ENCODE measurements around the gene TDRD1.
"Not testable (repeated sequence)": the region's sequence is repeated elsewhere in the genome, so short reads cannot be mapped to it uniquely, and the experiment has no call there.

Gene TDRD1
- 0 to 0.77 (median 0.26) reads per million in 3 donors for total RNA-seq

GRCh38 chr10:114179148-114179547 lies at the start of gene TDRD1:
Gene TDRD1, plus strand, starts transcription at chr10:114179353. Its CDS starts 8,479 bp downstream, at chr10:114187832.
- no peak within 1 kb of the TSS for H3K4me3 ChIP-seq (ENCODE audit: insufficient read depth, low read depth, low read length, poor library complexity, severe bottlenecking)
- no peaks in the 10 kb centered on the region for H3K9me3 ChIP-seq (ENCODE audit: control insufficient read depth, low read length)

GRCh38 chr10:114131094-114131493 lies 48.1 kb upstream of the TDRD1 start:
- Histone ChIP-seq H3K27me3 (replicated peaks; ENCODE audit: control insufficient read depth, insufficient read depth, low read length, poor library complexity, severe bottlenecking) (no peaks in the 10 kb centered on the region), H3K27ac (ENCODE audit: insufficient read depth, low read length, poor library complexity, severe bottlenecking) (no peak overlapping the region), H3K4me1 (ENCODE audit: control insufficient read depth, insufficient read depth, low read length, poor library complexity, severe bottlenecking) (no peaks in the 10 kb centered on the region), H3K36me3 (ENCODE audit: control insufficient read depth, insufficient read depth, low read length) (peaks cover 82% of the 10 kb centered on the region), H3K9me3 (ENCODE audit: control insufficient read depth, low read length) (no peaks in the 10 kb centered on the region), H3K4me3 (ENCODE audit: insufficient read depth, low read depth, low read length, poor library complexity, severe bottlenecking) (no peak overlapping the region)
- no peak for DNase-seq

More at GRCh38 chr10:114179148-114179547, at the start of gene TDRD1:
- H3K27ac ChIP-seq (ENCODE audit: insufficient read depth, low read length, poor library complexity, severe bottlenecking): no peak within 1 kb of the TSS
- peaks cover 7% of the 10 kb centered on the region for H3K4me1 ChIP-seq (ENCODE audit: control insufficient read depth, insufficient read depth, low read length, poor library complexity, severe bottlenecking)
- no peak for DNase-seq
- no peaks in the 10 kb centered on the region for H3K27me3 ChIP-seq (replicated peaks; ENCODE audit: control insufficient read depth, insufficient read depth, low read length, poor library complexity, severe bottlenecking)
- H3K36me3 ChIP-seq (ENCODE audit: control insufficient read depth, insufficient read depth, low read length): no peaks in the 10 kb centered on the region

- Histone ChIP-seq H3K27me3 (replicated peaks; ENCODE audit: control insufficient read depth, insufficient read depth, low read length, poor library complexity, severe bottlenecking) (no peaks in the 10 kb centered on the region), H3K9me3 (ENCODE audit: control insufficient read depth, low read length) (no peaks in the 10 kb centered on the region), H3K27ac (ENCODE audit: insufficient read depth, low read length, poor library complexity, severe bottlenecking) (no peak overlapping the region), H3K36me3 (ENCODE audit: control insufficient read depth, insufficient read depth, low read length) (peaks cover 58% of the 10 kb centered on the region), H3K4me3 (ENCODE audit: insufficient read depth, low read depth, low read length, poor library complexity, severe bottlenecking) (no peak overlapping the region), H3K4me1 (ENCODE audit: control insufficient read depth, insufficient read depth, low read length, poor library complexity, severe bottlenecking) (no peaks in the 10 kb centered on the region)
- DNase-seq: no peak
Measured at GRCh38 chr10:114135476-114135875, 43.7 kb upstream of the TDRD1 start.

GRCh38 chr10:114138581-114138980 lies 40.6 kb upstream of the TDRD1 start:
- H3K4me3 ChIP-seq (ENCODE audit: insufficient read depth, low read depth, low read length, poor library complexity, severe bottlenecking): no peak overlapping the region
- no peaks in the 10 kb centered on the region for H3K9me3 ChIP-seq (ENCODE audit: control insufficient read depth, low read length)
- no peak for DNase-seq
- H3K4me1 ChIP-seq (ENCODE audit: control insufficient read depth, insufficient read depth, low read length, poor library complexity, severe bottlenecking): no peaks in the 10 kb centered on the region
- no peaks in the 10 kb centered on the region for H3K27me3 ChIP-seq (replicated peaks; ENCODE audit: control insufficient read depth, insufficient read depth, low read length, poor library complexity, severe bottlenecking)
- H3K27ac ChIP-seq (ENCODE audit: insufficient read depth, low read length, poor library complexity, severe bottlenecking): no peak overlapping the region
- peaks cover 54% of the 10 kb centered on the region for H3K36me3 ChIP-seq (ENCODE audit: control insufficient read depth, insufficient read depth, low read length)

- Histone ChIP-seq H3K36me3 (ENCODE audit: control insufficient read depth, insufficient read depth, low read length) (peaks cover 44% of the 10 kb centered on the region), H3K4me3 (ENCODE audit: insufficient read depth, low read depth, low read length, poor library complexity, severe bottlenecking) (no peak overlapping the region), H3K9me3 (ENCODE audit: control insufficient read depth, low read length) (no peaks in the 10 kb centered on the region), H3K27ac (ENCODE audit: insufficient read depth, low read length, poor library complexity, severe bottlenecking) (no peak overlapping the region), H3K4me1 (ENCODE audit: control insufficient read depth, insufficient read depth, low read length, poor library complexity, severe bottlenecking) (no peaks in the 10 kb centered on the region), H3K27me3 (replicated peaks; ENCODE audit: control insufficient read depth, insufficient read depth, low read length, poor library complexity, severe bottlenecking) (no peaks in the 10 kb centered on the region)
- no peak for DNase-seq
Measured at GRCh38 chr10:114140036-114140435, 39.1 kb upstream of the TDRD1 start.

GRCh38 chr10:114140827-114141226 lies 38.3 kb upstream of the TDRD1 start:
- H3K27ac ChIP-seq (ENCODE audit: insufficient read depth, low read length, poor library complexity, severe bottlenecking); DNase-seq; H3K4me3 ChIP-seq (ENCODE audit: insufficient read depth, low read depth, low read length, poor library complexity, severe bottlenecking); H3K4me1 ChIP-seq (ENCODE audit: control insufficient read depth, insufficient read depth, low read length, poor library complexity, severe bottlenecking); H3K27me3 ChIP-seq (replicated peaks; ENCODE audit: control insufficient read depth, insufficient read depth, low read length, poor library complexity, severe bottlenecking); H3K9me3 ChIP-seq (ENCODE audit: control insufficient read depth, low read length): not testable (repeated sequence)
- H3K36me3 ChIP-seq (ENCODE audit: control insufficient read depth, insufficient read depth, low read length): peaks cover 40% of the 10 kb centered on the region

GRCh38 chr10:114142018-114142417 lies 37.1 kb upstream of the TDRD1 start:
- Histone ChIP-seq H3K27ac (ENCODE audit: insufficient read depth, low read length, poor library complexity, severe bottlenecking) (no peak overlapping the region), H3K36me3 (ENCODE audit: control insufficient read depth, insufficient read depth, low read length) (peaks cover 36% of the 10 kb centered on the region), H3K4me1 (ENCODE audit: control insufficient read depth, insufficient read depth, low read length, poor library complexity, severe bottlenecking) (no peaks in the 10 kb centered on the region), H3K4me3 (ENCODE audit: insufficient read depth, low read depth, low read length, poor library complexity, severe bottlenecking) (no peak overlapping the region), H3K9me3 (ENCODE audit: control insufficient read depth, low read length) (no peaks in the 10 kb centered on the region), H3K27me3 (replicated peaks; ENCODE audit: control insufficient read depth, insufficient read depth, low read length, poor library complexity, severe bottlenecking) (no peaks in the 10 kb centered on the region)
- no peak for DNase-seq

GRCh38 chr10:114143160-114143559 lies 36.0 kb upstream of the TDRD1 start:
- Histone ChIP-seq H3K27ac (ENCODE audit: insufficient read depth, low read length, poor library complexity, severe bottlenecking) (no peak overlapping the region), H3K4me3 (ENCODE audit: insufficient read depth, low read depth, low read length, poor library complexity, severe bottlenecking) (no peak overlapping the region), H3K9me3 (ENCODE audit: control insufficient read depth, low read length) (no peaks in the 10 kb centered on the region), H3K4me1 (ENCODE audit: control insufficient read depth, insufficient read depth, low read length, poor library complexity, severe bottlenecking) (no peaks in the 10 kb centered on the region), H3K27me3 (replicated peaks; ENCODE audit: control insufficient read depth, insufficient read depth, low read length, poor library complexity, severe bottlenecking) (no peaks in the 10 kb centered on the region), H3K36me3 (ENCODE audit: control insufficient read depth, insufficient read depth, low read length) (peaks cover 33% of the 10 kb centered on the region)
- DNase-seq: no peak

GRCh38 chr10:114149476-114149875 lies 29.7 kb upstream of the TDRD1 start:
- H3K4me1 ChIP-seq (ENCODE audit: control insufficient read depth, insufficient read depth, low read length, poor library complexity, severe bottlenecking); H3K9me3 ChIP-seq (ENCODE audit: control insufficient read depth, low read length); H3K27ac ChIP-seq (ENCODE audit: insufficient read depth, low read length, poor library complexity, severe bottlenecking); DNase-seq; H3K27me3 ChIP-seq (replicated peaks; ENCODE audit: control insufficient read depth, insufficient read depth, low read length, poor library complexity, severe bottlenecking); H3K4me3 ChIP-seq (ENCODE audit: insufficient read depth, low read depth, low read length, poor library complexity, severe bottlenecking): not testable (repeated sequence)
- H3K36me3 ChIP-seq (ENCODE audit: control insufficient read depth, insufficient read depth, low read length): peaks cover 39% of the 10 kb centered on the region

GRCh38 chr10:114151486-114151885 lies 27.7 kb upstream of the TDRD1 start:
- no peak for DNase-seq
- Histone ChIP-seq H3K36me3 (ENCODE audit: control insufficient read depth, insufficient read depth, low read length) (peaks cover 41% of the 10 kb centered on the region), H3K4me1 (ENCODE audit: control insufficient read depth, insufficient read depth, low read length, poor library complexity, severe bottlenecking) (no peaks in the 10 kb centered on the region), H3K27me3 (replicated peaks; ENCODE audit: control insufficient read depth, insufficient read depth, low read length, poor library complexity, severe bottlenecking) (no peaks in the 10 kb centered on the region), H3K27ac (ENCODE audit: insufficient read depth, low read length, poor library complexity, severe bottlenecking) (no peak overlapping the region), H3K4me3 (ENCODE audit: insufficient read depth, low read depth, low read length, poor library complexity, severe bottlenecking) (no peak overlapping the region), H3K9me3 (ENCODE audit: control insufficient read depth, low read length) (no peaks in the 10 kb centered on the region)

- no peak overlapping the region for H3K27ac ChIP-seq (ENCODE audit: insufficient read depth, low read length, poor library complexity, severe bottlenecking)
- H3K27me3 ChIP-seq (replicated peaks; ENCODE audit: control insufficient read depth, insufficient read depth, low read length, poor library complexity, severe bottlenecking): no peaks in the 10 kb centered on the region
- no peak for DNase-seq
- H3K9me3 ChIP-seq (ENCODE audit: control insufficient read depth, low read length): no peaks in the 10 kb centered on the region
- H3K4me1 ChIP-seq (ENCODE audit: control insufficient read depth, insufficient read depth, low read length, poor library complexity, severe bottlenecking): no peaks in the 10 kb centered on the region
- no peak overlapping the region for H3K4me3 ChIP-seq (ENCODE audit: insufficient read depth, low read depth, low read length, poor library complexity, severe bottlenecking)
- peaks cover 39% of the 10 kb centered on the region for H3K36me3 ChIP-seq (ENCODE audit: control insufficient read depth, insufficient read depth, low read length)
Measured at GRCh38 chr10:114151892-114152291, 27.3 kb upstream of the TDRD1 start.
